H9 (cell line): ENCODE measurements around the gene MORN3. TPM values are rescaled to one million over a fixed set of nuclear protein-coding genes. Genes with fewer than 3 reads are reported as not detected.

Experiments used
- DNase-seq: peaks from one replicate; pipeline ENCODE4 v3.0.0-alpha.2; 2017
- H2AFZ ChIP-seq: one replicate; pipeline ENCODE4 v1.6.1; 2013; ENCODE audit warnings: mild to moderate bottlenecking, low read length, control low read depth, moderate library complexity
- H2AK5ac ChIP-seq: 2 replicates; pipeline ENCODE4 v1.6.1; 2013; ENCODE audit warnings: low read length, control low read depth, mixed read lengths; ENCODE audit not compliant: insufficient read length
- H2BK120ac ChIP-seq: one replicate; pipeline ENCODE4 v1.6.1; 2013; ENCODE audit warnings: low read depth, mild to moderate bottlenecking, low read length, control low read depth, inconsistent platforms; ENCODE audit not compliant: poor library complexity, severe bottlenecking
- H2BK12ac ChIP-seq: 2 replicates; pipeline ENCODE4 v1.6.1; 2013; ENCODE audit warnings: low read length, control low read depth, mixed read lengths, low read depth; ENCODE audit not compliant: insufficient read length
- H2BK15ac ChIP-seq: 2 replicates; pipeline ENCODE4 v1.6.1; 2013; ENCODE audit warnings: low read depth, low read length, control low read depth
- H2BK20ac ChIP-seq: one replicate; pipeline ENCODE4 v1.6.1; 2013; ENCODE audit warnings: low read depth, mild to moderate bottlenecking, low read length, control low read depth, inconsistent platforms; ENCODE audit not compliant: poor library complexity, severe bottlenecking
- H2BK5ac ChIP-seq: 2 replicates; pipeline ENCODE4 v1.6.1; 2013; ENCODE audit warnings: low read length, control low read depth, mixed read lengths; ENCODE audit not compliant: insufficient read length
- H3K14ac ChIP-seq: 2 replicates; pipeline ENCODE4 v1.6.1; 2013; ENCODE audit warnings: low read length, control low read depth; ENCODE audit not compliant: insufficient read depth
- H3K18ac ChIP-seq: 2 replicates; pipeline ENCODE4 v1.6.1; 2013; ENCODE audit warnings: low read depth, mild to moderate bottlenecking, mixed read lengths, low read length, control low read depth; ENCODE audit not compliant: insufficient read length
- H3K23ac ChIP-seq: 2 replicates; pipeline ENCODE4 v1.6.1; 2013; ENCODE audit warnings: low read length, control low read depth, mixed read lengths, low read depth; ENCODE audit not compliant: insufficient read length
- H3K23me2 ChIP-seq: 2 replicates; pipeline ENCODE4 v1.6.1; 2013; ENCODE audit warnings: low read depth, mild to moderate bottlenecking, mixed read lengths, low read length, control low read depth; ENCODE audit not compliant: insufficient read length, poor library complexity, severe bottlenecking
- H3K27ac ChIP-seq: 2 replicates; pipeline ENCODE4 v1.5.1; 2013; ENCODE audit warnings: low read length, control low read depth, mixed read lengths, low read depth; ENCODE audit not compliant: insufficient read length
- H3K27me3 ChIP-seq: 2 replicates; pipeline ENCODE4 v1.6.1; 2013; ENCODE audit warnings: low read length, control low read depth, inconsistent platforms; ENCODE audit not compliant: insufficient read depth
- H3K4ac ChIP-seq: 2 replicates; pipeline ENCODE4 v1.6.1; 2013; ENCODE audit warnings: low read depth, mild to moderate bottlenecking, control low read depth, inconsistent platforms, low read length, moderate library complexity
- H3K4me1 ChIP-seq: 2 replicates; pipeline ENCODE4 v1.6.1; 2013; ENCODE audit warnings: low read length, control low read depth, inconsistent platforms; ENCODE audit not compliant: insufficient read depth
- H3K4me2 ChIP-seq: 2 replicates; pipeline ENCODE4 v1.6.1; 2013; ENCODE audit warnings: low read length, control low read depth, mixed read lengths; ENCODE audit not compliant: insufficient read length, insufficient read depth
- H3K56ac ChIP-seq: 2 replicates; pipeline ENCODE4 v1.6.1; 2013; ENCODE audit warnings: low read depth, mild to moderate bottlenecking, mixed read lengths, low read length, control low read depth; ENCODE audit not compliant: insufficient read length
- H3K79me1 ChIP-seq: 2 replicates; pipeline ENCODE4 v1.6.1; 2013; ENCODE audit warnings: low read depth, mild to moderate bottlenecking, moderate library complexity, low read length, control low read depth, inconsistent platforms; ENCODE audit not compliant: insufficient read depth, poor library complexity, severe bottlenecking
- H3K79me2 ChIP-seq: 2 replicates; pipeline ENCODE4 v1.6.1; 2013; ENCODE audit warnings: low read length, control low read depth, inconsistent platforms; ENCODE audit not compliant: insufficient read depth
- H3K9ac ChIP-seq: 2 replicates; pipeline ENCODE4 v1.6.1; 2013; ENCODE audit warnings: low read length, control low read depth, mixed read lengths; ENCODE audit not compliant: insufficient read length; ENCODE audit errors: extremely low read depth
- H3K9me3 ChIP-seq: one replicate; pipeline ENCODE4 v1.6.1; 2013; ENCODE audit warnings: low read depth, low read length, inconsistent platforms; ENCODE audit not compliant: control insufficient read depth
- H3T11ph ChIP-seq: one replicate; pipeline ENCODE4 v1.6.1; 2013; ENCODE audit warnings: mild to moderate bottlenecking, low read length, control low read depth, inconsistent platforms
- H4K20me1 ChIP-seq: one replicate; pipeline ENCODE4 v1.6.1; 2013; ENCODE audit not compliant: control insufficient read depth, insufficient read length, insufficient read depth
- H4K5ac ChIP-seq: 2 replicates; pipeline ENCODE4 v1.6.1; 2013; ENCODE audit warnings: low read depth, mild to moderate bottlenecking, mixed read lengths, low read length, control low read depth; ENCODE audit not compliant: insufficient read length
- H4K8ac ChIP-seq: replicated peaks from 2 replicates; pipeline ENCODE4 v1.6.1; 2013; ENCODE audit warnings: low read length, control low read depth, mixed read lengths, low read depth; ENCODE audit not compliant: insufficient read length
- H4K91ac ChIP-seq: 2 replicates; pipeline ENCODE4 v1.6.1; 2013; ENCODE audit warnings: low read depth, mild to moderate bottlenecking, moderate library complexity, mixed read lengths, low read length, control low read depth; ENCODE audit not compliant: insufficient read length
- H3K27ac Mint-ChIP-seq, 3 experiments: 2 replicates in 2 of 3; 3 replicates in 1 of 3; pipeline ENCODE4 v1.8.0; 2020 to 2021; ENCODE audit warnings: mixed read lengths in 3 of 3, mild to moderate bottlenecking in 1 of 3, moderate library complexity in 1 of 3
- H3K27me3 Mint-ChIP-seq: 2 replicates; pipeline ENCODE4 v1.8.0; 2021; ENCODE audit warnings: low read depth, mild to moderate bottlenecking, moderate library complexity, mixed read lengths
- H3K36me3 Mint-ChIP-seq, 3 experiments: 2 replicates in 2 of 3; 3 replicates in 1 of 3; pipeline ENCODE4 v1.8.0; 2020 to 2021; ENCODE audit warnings: low read depth in 3 of 3, mixed read lengths in 3 of 3; ENCODE audit not compliant: insufficient read depth in 1 of 3
- H3K4me1 Mint-ChIP-seq, 2 experiments: 2 replicates each; pipeline ENCODE4 v1.8.0; 2020; ENCODE audit warnings: mixed read lengths in 2 of 2
- H3K4me3 Mint-ChIP-seq, 2 experiments: 2 replicates in 1 of 2; 3 replicates in 1 of 2; pipeline ENCODE4 v1.8.0; 2020 to 2021; ENCODE audit warnings: mild to moderate bottlenecking in 2 of 2, mixed read lengths in 2 of 2, moderate library complexity in 1 of 2
- H3K9me3 Mint-ChIP-seq, 2 experiments: 2 replicates in 1 of 2; 3 replicates in 1 of 2; pipeline ENCODE4 v1.8.0; 2020; ENCODE audit warnings: mild to moderate bottlenecking in 2 of 2, mixed read lengths in 2 of 2, moderate library complexity in 1 of 2
- CTCF ChIP-seq: fragments of 200-600 bp; sonication (generic); conservative IDR thresholded peaks from 3 replicates; pipeline ENCODE4 v1.8.0; 2021; ENCODE audit warnings: antibody characterized with exemption, mild to moderate bottlenecking
- WGBS: extraction: QIAGEN DNeasy Blood & Tissue Kit; methylation state at CpG from one replicate; pipeline ENCODE4 v1.1.7; 2013; ENCODE audit warnings: missing lambda C conversion rate, low lambda C conversion rate, mixed read lengths; ENCODE audit not compliant: insufficient read length; ENCODE audit errors: extremely low coverage; 5-methylcytosine and 5-hydroxymethylcytosine counted together
- total RNA-seq: library from RNA; stranded (reverse); gene quantifications from 2 replicates; pipeline ENCODE4 v1.2.1, GENCODE V29; 2021

Gene MORN3
- total RNA-seq, 1 experiment from 2014 or later = 0.37 TPM

GRCh38 chr12:121678716-121679300 is 9.4 kb upstream of the MORN3 start:
- no peak overlapping the region for H2BK5ac ChIP-seq
- Mint-ChIP-seq H3K9me3 (no peaks in the 10 kb centered on the region; a peak in 1 of 5 replicates), H3K4me3 (no peak overlapping the region), H3K27me3 (no peaks in the 10 kb centered on the region), H3K27ac (peak overlapping the region; percentile 32 to 76 (median 44); a peak in 3 of 7 replicates), H3K36me3 (no peaks in the 10 kb centered on the region), H3K4me1 (peaks cover 12 to 22% of the 10 kb centered on the region in 2 experiments)
- no peak overlapping the region for H3K56ac ChIP-seq
- no peak overlapping the region for H2BK12ac ChIP-seq
- WGBS = no CpG with 5 or more reads among the region's 9 CpGs
- no peak overlapping the region for H2BK15ac ChIP-seq
- H3K9ac ChIP-seq = no peak overlapping the region
- H3K23me2 ChIP-seq = no peaks in the 10 kb centered on the region
- H3K9me3 ChIP-seq = no peaks in the 10 kb centered on the region
- no peak overlapping the region for H3K18ac ChIP-seq
- H3K79me1 ChIP-seq = no peaks in the 10 kb centered on the region
- no peak overlapping the region for H3K23ac ChIP-seq
- H3K4me1 ChIP-seq = no peaks in the 10 kb centered on the region
- no peak for DNase-seq
- no peak overlapping the region for H3K4me2 ChIP-seq
- no peak overlapping the region for H3K27ac ChIP-seq
- H2AK5ac ChIP-seq = no peak overlapping the region
- H2BK120ac ChIP-seq = no peak overlapping the region
- no peak for TF ChIP-seq CTCF
- no peak overlapping the region for H3K14ac ChIP-seq
- H4K20me1 ChIP-seq = no peaks in the 10 kb centered on the region
- H2AFZ ChIP-seq = no peak overlapping the region
- no peak overlapping the region for H4K5ac ChIP-seq
- H3K27me3 ChIP-seq = no peaks in the 10 kb centered on the region
- H3K4ac ChIP-seq = no peak overlapping the region
- H4K91ac ChIP-seq = no peak overlapping the region
- no peak overlapping the region for H3T11ph ChIP-seq
- H3K79me2 ChIP-seq = no peaks in the 10 kb centered on the region
- H4K8ac ChIP-seq = no peak overlapping the region
- no peak overlapping the region for H2BK20ac ChIP-seq
